ENCODE results near the gene NPHP4.

NPHP4 gene

DNA sequence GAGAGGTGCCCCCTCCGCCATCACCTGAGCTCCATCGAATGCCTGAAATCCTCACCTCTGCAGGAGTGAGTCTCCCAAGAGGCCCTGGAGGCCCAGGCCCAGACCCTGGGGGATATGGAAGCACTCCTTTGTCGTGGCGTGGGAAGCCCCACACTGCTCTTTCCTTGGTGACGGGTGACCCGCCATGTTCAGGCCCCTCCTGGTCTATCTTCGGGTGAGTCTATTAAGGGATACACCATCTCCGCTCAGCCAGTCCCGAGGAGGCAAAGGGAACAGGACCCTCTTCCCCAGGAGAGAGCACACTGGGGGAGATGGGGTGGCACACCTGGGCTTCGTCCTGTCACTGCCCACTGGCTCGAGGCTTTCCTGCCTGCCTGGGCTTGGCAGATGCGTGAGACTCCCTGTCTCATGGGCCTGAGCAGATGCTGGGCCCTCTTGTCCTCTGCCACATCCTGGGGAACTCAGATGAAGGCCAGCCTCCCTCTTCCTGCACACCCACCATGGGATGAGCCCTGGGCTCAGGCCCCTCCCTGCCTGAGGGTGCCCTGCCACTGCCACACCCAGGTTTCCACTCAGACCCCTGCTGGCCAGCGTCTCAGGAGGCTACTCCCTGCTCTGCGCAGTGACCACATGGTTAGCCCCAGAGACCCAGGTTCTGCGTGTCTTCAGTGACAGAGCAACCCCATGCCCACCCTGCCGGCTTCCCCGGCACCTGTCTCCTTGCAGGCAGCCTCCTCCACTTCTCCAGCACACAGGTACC lies 3.8 kb upstream of the NPHP4 start:
- no peak overlapping the region for H3K4me3 ChIP-seq (ENCODE audit: low read depth, low read length)

GRCh38 chr1:5994713-5995621 lies 2.7 kb upstream of the NPHP4 start:
- Histone ChIP-seq H3K27ac (no peak overlapping the region), H3K4me3 (ENCODE audit: low read depth, low read length) (no peak overlapping the region), H3K27me3 (replicated peaks) (no peaks in the 10 kb centered on the region), H3K36me3 (replicated peaks) (no peaks in the 10 kb centered on the region)
- no peak for DNase-seq
- in situ Hi-C loops (cut with HindIII; ENCODE audit: low pct_ligation_motif_present, low sequenced_read_pairs), result no loop called here
- peak; percentile 28 for TF ChIP-seq CTCF (IDR thresholded peaks at IDR 0.05; ENCODE audit: low read depth, low read length, missing control alignments)

More for the DNA sequence above, 3.8 kb upstream of the NPHP4 start:
- Histone ChIP-seq H3K36me3 (replicated peaks) (no peaks in the 10 kb centered on the region), H3K27ac (no peak overlapping the region), H3K27me3 (replicated peaks) (no peaks in the 10 kb centered on the region)
- in situ Hi-C loops (cut with HindIII; ENCODE audit: low pct_ligation_motif_present, low sequenced_read_pairs), result no loop called here
- DNase-seq, result no peak
- no peak for TF ChIP-seq CTCF (IDR thresholded peaks at IDR 0.05; ENCODE audit: low read depth, low read length, missing control alignments)

- H3K36me3 ChIP-seq (replicated peaks), result no peaks in the 10 kb centered on the region
- H3K27ac ChIP-seq, result no peak overlapping the region
- no peaks in the 10 kb centered on the region for H3K27me3 ChIP-seq (replicated peaks)
- H3K4me3 ChIP-seq (ENCODE audit: low read depth, low read length), result peak overlapping the region; percentile 64
- in situ Hi-C loops (cut with HindIII; ENCODE audit: low pct_ligation_motif_present, low sequenced_read_pairs), result no loop called here
- DNase-seq, result no peak
- TF ChIP-seq CTCF (IDR thresholded peaks at IDR 0.05; ENCODE audit: low read depth, low read length, missing control alignments), result no peak
Observed at GRCh38 chr1:5993556-5994491, 1.6 kb upstream of the NPHP4 start.

DNA sequence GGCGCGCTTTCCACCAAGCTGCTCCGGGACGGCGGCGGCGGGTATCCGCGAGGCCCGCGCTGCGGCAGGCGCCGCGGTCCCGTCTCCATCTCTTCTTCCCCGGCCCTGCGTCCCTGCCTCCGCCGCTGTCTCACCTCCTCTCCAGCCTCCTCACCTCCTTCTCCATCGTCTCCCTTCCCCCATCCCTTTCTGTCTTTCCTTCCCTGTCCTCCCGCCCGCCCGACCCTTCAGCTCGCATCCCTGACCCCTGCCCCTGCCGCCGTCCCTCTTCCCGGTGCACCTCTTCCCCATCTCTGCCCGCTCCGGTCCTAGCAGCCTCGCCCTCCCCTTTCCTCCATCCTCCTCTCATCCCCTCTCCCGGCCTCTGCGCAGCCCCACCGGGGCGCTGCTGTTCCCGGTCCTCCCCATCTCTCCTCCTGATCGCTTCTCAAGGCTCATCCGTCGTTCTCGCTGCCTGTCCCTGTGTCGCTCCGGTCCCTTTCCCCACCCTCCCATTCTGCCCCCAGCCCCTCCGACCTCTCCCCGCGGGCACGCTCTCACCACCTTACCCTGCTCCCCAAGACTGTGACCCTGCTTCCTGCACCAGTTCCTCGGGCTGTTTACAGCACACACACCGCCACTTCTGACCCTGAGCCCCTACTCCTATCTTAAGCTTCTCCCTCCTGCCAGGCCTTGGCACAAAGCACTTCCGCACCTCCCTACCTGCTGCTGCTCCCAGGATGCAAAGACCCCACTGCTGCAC lies 760 bp upstream of the NPHP4 start:
- Histone ChIP-seq H3K27ac (no peak overlapping the region), H3K4me3 (ENCODE audit: low read depth, low read length) (peak overlapping the region; percentile 64), H3K27me3 (replicated peaks) (no peaks in the 10 kb centered on the region), H3K36me3 (replicated peaks) (no peaks in the 10 kb centered on the region)
- no peak for DNase-seq
- in situ Hi-C loops (cut with HindIII; ENCODE audit: low pct_ligation_motif_present, low sequenced_read_pairs), result no loop called here
- no peak for TF ChIP-seq CTCF (IDR thresholded peaks at IDR 0.05; ENCODE audit: low read depth, low read length, missing control alignments)

All from brain microvascular endothelial cell (primary cell).